Breast epithelium (tissue), 4 donors: ENCODE data around the gene MGARP. TPM values are rescaled to one million over a fixed set of nuclear protein-coding genes. Genes with fewer than 3 reads are reported as not detected.

Experiments used
- DNase-seq, 2 donors: peaks; one replicate each; pipeline ENCODE4 v3.0.0-alpha.2; 2019; ENCODE audit warnings: low spot score in 2 of 2
- H3K27ac ChIP-seq, 2 donors: fragments of 200-600 bp; sonication (generic) in 1 of 2; one replicate each; pipeline ENCODE4 v1.5.1; 2016 to 2019; ENCODE audit warnings: mild to moderate bottlenecking in 1 of 2
- H3K27me3 ChIP-seq, 2 donors: fragments of 200-600 bp; sonication (generic) in 1 of 2; one replicate each; pipeline versions ENCODE4 v1.5.1 to v1.6.0; 2017 to 2019; ENCODE audit warnings: control low read depth in 1 of 2, mild to moderate bottlenecking in 1 of 2
- H3K36me3 ChIP-seq: fragments of 200-600 bp; one replicate; pipeline ENCODE4 v1.5.1; 2019
- H3K4me1 ChIP-seq, 2 donors: fragments of 200-600 bp; sonication (generic); one replicate each; pipeline ENCODE4 v1.5.1; 2016 to 2019; ENCODE audit warnings: control low read depth in 1 of 2
- H3K4me3 ChIP-seq, 3 donors: fragments of 200-600 bp; sonication (generic); 1 replicate in 2 of 3; 2 replicates in 1 of 3; pipeline ENCODE4 v1.5.1; 2016 to 2019; ENCODE audit warnings: mild to moderate bottlenecking in 3 of 3, moderate library complexity in 2 of 3
- H3K9me3 ChIP-seq, 2 donors: fragments of 200-600 bp; sonication (generic) in 1 of 2; one replicate each; pipeline ENCODE4 v1.5.1; 2016 to 2019; ENCODE audit warnings: control low read depth in 1 of 2
- POLR2A ChIP-seq: fragments of 450-650 bp; IDR thresholded peaks from one replicate; pipeline ENCODE4 v1.6.1; 2016; ENCODE audit warnings: antibody characterized with exemption, mild to moderate bottlenecking, moderate library complexity
- POLR2AphosphoS5 ChIP-seq, 3 donors: sonication (generic); formaldehyde crosslinking; IDR thresholded peaks; one replicate each; pipeline ENCODE4 v1.6.1; 2017; ENCODE audit warnings: antibody characterized with exemption in 3 of 3
- intact Hi-C: fragments of 100-400 bp; cut with DNase I; formaldehyde crosslinking; loops from one replicate; pipeline ENCODE4 v1.15.1; 2023; ENCODE audit warnings: low total_unique reads
- total RNA-seq, 3 donors: library from RNA; depleted of rRNA; stranded (reverse); fragments of >200 nt; gene quantifications; one replicate each; pipeline ENCODE4 v1.1.0, GENCODE V29; 2016
- TF ChIP-seq, protein P1 (sequence below), 3 donors: fragments of 450-650 bp; IDR thresholded peaks; one replicate each; pipeline ENCODE4 v1.5.1; 2016 to 2017; ENCODE audit warnings: antibody characterized with exemption in 3 of 3, mild to moderate bottlenecking in 3 of 3, moderate library complexity in 3 of 3

Gene MGARP
- total RNA-seq, 3 donors from 2014 or later: 1.6 to 3.8 TPM; not detected in 1

DNA sequence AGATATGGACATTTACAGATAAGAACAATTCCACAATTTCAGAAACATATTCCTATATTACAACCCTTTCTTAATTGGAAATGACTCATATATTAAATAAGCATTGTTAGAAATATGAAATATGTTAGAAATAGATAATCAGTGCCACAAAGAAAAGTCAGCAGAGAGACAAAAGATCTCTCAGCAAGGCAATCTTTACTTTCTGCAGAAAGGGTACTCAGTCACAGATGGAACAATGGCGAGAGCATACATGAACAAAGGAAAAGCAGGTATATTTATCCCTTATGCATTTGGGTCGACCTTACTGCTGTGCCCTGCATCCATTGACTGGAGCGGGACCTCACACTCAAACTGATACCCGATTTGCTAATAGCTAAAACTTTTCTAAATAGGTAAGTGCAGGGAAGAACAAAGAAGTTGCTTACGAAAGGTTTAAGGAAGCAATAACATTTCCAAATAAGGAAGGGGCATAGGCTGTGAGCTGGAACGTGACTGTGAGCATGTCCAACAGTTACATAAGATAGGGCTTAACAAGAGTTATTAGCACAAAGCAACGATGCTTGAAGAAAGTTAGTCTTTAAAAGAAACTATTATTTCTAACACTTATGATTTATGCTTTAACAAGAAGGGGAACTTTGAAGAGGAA is 40.8 kb downstream of the MGARP start:
- DNase-seq: no peak
- H3K9me3 ChIP-seq: no peaks in the 10 kb centered on the region
- no peaks in the 10 kb centered on the region for H3K36me3 ChIP-seq
- H3K27ac ChIP-seq: no peak overlapping the region
- no peaks in the 10 kb centered on the region for H3K27me3 ChIP-seq
- TF ChIP-seq, protein P1, sequence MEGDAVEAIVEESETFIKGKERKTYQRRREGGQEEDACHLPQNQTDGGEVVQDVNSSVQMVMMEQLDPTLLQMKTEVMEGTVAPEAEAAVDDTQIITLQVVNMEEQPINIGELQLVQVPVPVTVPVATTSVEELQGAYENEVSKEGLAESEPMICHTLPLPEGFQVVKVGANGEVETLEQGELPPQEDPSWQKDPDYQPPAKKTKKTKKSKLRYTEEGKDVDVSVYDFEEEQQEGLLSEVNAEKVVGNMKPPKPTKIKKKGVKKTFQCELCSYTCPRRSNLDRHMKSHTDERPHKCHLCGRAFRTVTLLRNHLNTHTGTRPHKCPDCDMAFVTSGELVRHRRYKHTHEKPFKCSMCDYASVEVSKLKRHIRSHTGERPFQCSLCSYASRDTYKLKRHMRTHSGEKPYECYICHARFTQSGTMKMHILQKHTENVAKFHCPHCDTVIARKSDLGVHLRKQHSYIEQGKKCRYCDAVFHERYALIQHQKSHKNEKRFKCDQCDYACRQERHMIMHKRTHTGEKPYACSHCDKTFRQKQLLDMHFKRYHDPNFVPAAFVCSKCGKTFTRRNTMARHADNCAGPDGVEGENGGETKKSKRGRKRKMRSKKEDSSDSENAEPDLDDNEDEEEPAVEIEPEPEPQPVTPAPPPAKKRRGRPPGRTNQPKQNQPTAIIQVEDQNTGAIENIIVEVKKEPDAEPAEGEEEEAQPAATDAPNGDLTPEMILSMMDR (IDR thresholded peaks at IDR 0.05): no peak
- intact Hi-C loops: no loop called here
- H3K4me3 ChIP-seq: no peak overlapping the region
- no peaks in the 10 kb centered on the region for H3K4me1 ChIP-seq

DNA sequence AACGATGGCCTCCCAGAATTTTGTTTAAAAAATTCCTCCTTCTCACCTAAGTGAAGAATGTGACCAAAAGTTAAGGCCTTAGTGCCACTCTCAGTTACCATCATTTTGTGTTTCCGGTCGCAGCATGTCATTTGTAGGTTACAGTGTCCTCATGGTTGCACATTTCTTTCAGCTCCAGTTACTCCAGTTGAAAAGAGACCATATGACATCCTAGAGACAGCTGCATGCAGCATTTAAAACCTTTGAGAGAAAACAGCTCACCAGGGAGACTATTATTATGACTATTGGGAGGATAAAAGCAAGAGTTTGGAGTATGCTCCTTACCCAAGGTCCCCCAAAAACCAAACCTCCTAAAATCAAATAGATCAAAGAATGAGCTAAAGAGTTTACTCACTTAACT is 45.8 kb downstream of the MGARP start:
- TF ChIP-seq, protein P1 (IDR thresholded peaks at IDR 0.05): no peak
- TF ChIP-seq POLR2AphosphoS5 (IDR thresholded peaks at IDR 0.05): no peak
- no peak for TF ChIP-seq POLR2A
- Histone ChIP-seq H3K27ac (no peak overlapping the region), H3K4me1 (no peaks in the 10 kb centered on the region), H3K9me3 (no peaks in the 10 kb centered on the region), H3K4me3 (no peak overlapping the region), H3K27me3 (no peaks in the 10 kb centered on the region), H3K36me3 (no peaks in the 10 kb centered on the region)
- DNase-seq: no peak
- intact Hi-C loops: no loop called here

DNA sequence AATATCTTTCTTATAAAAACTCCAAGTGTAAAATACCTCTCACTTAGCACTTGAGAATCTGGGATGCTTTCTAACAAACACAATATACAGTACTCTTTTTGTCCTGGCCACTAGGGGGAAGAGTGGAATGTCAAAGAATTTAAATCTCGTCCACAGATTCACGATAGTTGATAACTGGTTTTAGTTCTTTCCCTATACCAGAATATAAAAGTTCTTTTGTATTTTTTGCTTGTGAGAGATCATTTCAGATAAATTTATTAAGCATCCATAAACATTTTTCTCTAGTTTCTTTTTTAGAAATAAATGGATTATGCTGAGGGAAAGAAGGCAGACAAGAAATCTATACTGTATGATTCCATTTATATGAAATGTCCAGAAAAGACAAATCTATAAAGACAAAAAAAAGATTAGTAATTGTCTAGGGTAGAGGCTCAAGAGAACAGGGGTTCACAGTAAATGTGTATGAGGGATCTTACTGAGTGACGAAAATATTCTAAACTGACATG is 50.4 kb downstream of the MGARP start:
- Histone ChIP-seq H3K27ac (no peak overlapping the region), H3K27me3 (no peaks in the 10 kb centered on the region), H3K9me3 (no peaks in the 10 kb centered on the region), H3K36me3 (no peaks in the 10 kb centered on the region), H3K4me1 (no peaks in the 10 kb centered on the region), H3K4me3 (no peak overlapping the region)
- intact Hi-C loops: no loop called here
- no peak for DNase-seq
- no peak for TF ChIP-seq POLR2A
- TF ChIP-seq, protein P1 (IDR thresholded peaks at IDR 0.05): peak; percentile 67 to 75 (median 71)
- no peak for TF ChIP-seq POLR2AphosphoS5 (IDR thresholded peaks at IDR 0.05)

DNA sequence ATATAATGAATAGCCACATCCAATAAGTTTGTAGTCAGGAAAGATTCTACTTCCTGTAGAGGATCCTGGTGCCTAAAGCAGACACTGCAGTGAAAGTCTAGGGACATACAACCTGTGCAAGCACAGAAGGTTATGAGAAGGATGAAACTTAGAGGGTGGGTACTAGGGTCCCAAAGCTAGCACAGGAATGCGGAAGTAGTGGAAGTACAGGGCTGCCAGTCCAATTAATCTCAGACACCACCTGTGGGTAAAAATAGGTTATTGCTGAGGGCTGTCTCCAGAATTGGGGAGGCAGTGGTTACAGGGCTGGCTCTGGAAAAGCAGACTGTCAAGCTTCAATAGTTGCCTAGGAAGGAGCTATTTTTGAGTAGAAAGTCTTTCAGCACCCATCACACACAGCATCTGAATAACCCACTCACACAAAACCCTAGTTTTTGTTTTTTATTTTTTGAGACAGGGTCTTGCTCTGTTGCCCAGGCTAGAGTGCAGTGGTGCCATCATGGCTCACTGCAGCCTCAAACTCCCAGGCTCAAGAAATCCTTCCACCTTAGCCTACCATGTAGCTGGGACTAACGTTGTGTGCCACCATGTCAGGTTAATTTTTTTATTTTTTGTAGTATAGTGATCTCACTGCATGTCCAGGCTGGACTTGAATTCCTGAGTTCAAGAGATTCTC is 52.2 kb downstream of the MGARP start:
- DNase-seq: no peak
- H3K27ac ChIP-seq: no peak overlapping the region
- no peaks in the 10 kb centered on the region for H3K36me3 ChIP-seq
- no peaks in the 10 kb centered on the region for H3K27me3 ChIP-seq
- H3K4me1 ChIP-seq: no peaks in the 10 kb centered on the region
- TF ChIP-seq POLR2A (no peak), POLR2AphosphoS5 (IDR thresholded peaks at IDR 0.05) (no peak)
- TF ChIP-seq, protein P1 (IDR thresholded peaks at IDR 0.05): no peak
- intact Hi-C loops: no loop called here
- no peaks in the 10 kb centered on the region for H3K9me3 ChIP-seq
- H3K4me3 ChIP-seq: no peak overlapping the region

DNA sequence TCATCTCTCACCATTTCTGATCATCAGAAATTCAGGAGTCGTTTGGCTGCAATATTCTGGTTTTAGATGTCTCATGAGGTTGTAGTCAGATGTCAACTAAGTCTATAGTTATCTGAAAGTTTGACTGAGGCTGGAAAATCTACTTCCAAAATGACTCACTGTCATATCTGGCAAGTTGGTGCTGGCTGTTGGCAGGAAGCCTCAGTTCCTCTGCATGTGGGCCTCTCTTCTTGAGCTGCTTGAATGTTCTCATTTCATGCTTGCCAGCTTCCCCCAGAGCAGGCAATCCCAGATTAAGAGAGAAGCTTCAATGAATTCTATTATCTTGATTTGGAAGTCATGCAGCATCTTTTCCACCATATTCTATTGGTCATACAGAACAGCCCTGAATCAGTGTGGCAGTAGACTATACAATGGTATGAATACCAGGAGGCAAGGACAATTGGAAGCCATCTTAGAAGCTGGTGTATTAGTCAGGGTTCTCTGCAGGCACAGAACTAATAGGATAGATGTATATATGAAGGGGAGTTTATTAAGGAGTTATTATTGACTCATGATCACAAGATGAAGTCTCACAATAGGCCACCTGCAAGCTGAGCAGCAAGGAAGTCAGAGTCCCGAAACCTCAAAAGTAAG is 56.2 kb downstream of the MGARP start:
- Histone ChIP-seq H3K27me3 (no peaks in the 10 kb centered on the region), H3K4me3 (no peak overlapping the region), H3K27ac (no peak overlapping the region), H3K36me3 (no peaks in the 10 kb centered on the region), H3K9me3 (no peaks in the 10 kb centered on the region), H3K4me1 (no peaks in the 10 kb centered on the region)
- TF ChIP-seq POLR2AphosphoS5 (IDR thresholded peaks at IDR 0.05) (no peak), POLR2A (no peak)
- TF ChIP-seq, protein P1 (IDR thresholded peaks at IDR 0.05): no peak
- DNase-seq: no peak
- intact Hi-C loops: no loop called here
